NAMALWA (cell line): ENCODE results near the gene PTPN14.

Source experiments
- DNase-seq: peaks from one replicate; pipeline ENCODE4 v3.0.0-alpha.2; 2015; ENCODE audit warnings: low spot score

The PTPN14 gene

DNA sequence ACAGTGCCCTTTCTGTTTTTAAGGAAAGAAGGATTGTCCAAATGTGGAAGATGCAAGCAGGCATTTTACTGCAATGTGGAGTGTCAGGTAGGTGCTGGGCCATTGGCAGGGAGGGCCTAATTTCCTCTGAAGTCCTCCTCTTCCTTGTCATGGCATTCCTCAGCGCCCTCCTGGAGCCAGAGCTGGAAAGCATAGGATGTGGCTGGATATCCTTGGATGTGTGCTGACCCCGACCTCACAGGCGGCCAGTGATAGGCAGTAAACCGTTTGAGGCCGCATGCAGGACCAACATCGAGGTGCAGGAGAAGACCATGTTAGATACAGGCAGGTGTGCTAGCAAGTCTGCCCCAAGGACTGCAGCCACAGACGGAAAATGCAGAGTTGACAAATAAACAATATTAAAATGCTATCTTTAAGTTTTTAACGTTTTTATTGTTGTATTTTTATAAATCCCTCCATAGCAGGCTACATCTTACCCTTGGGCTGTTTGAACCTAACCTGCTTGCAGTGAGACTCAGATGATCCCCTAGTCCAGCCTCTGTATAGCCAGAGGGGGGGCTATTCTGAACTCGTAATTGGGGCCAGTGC, 246.1 kb downstream of the PTPN14 start:
- DNase-seq, result no peak

- no peak for DNase-seq
Measured at GRCh38 chr1:214303141-214303930, 248.1 kb downstream of the PTPN14 start.

DNA sequence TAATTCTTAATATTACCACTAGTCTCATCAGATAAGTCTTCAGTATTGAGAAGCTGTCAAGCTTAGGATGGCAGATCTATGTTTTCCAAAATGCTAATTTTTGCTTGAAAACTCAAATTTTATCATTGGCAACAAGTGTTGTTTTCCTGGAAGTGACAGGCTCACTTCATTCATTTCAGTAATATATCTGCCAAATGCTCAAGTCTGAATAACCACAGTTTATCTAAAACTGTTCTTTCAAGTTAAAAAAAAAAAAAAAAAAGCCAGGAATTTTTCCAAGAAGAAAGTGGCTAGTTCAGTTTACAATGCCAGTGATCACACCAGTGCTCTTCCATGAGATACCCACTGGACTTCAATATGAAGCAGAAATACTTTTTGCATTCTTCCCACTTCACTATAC, 249.9 kb downstream of the PTPN14 start:
- DNase-seq, result no peak

GRCh38 chr1:214300149-214300780, 251.1 kb downstream of the PTPN14 start:
- no peak for DNase-seq
